T-cell (primary cell): ENCODE data around the gene BRAT1. TPM values are rescaled to one million over a fixed set of nuclear protein-coding genes. Genes with fewer than 3 reads are reported as not detected.

ENCODE experiments used
- ATAC-seq, 4 experiments: fragments of 200-7000 bp in 3 of 4; fragments of 150-1000 bp in 1 of 4; cut with Tn5 transposase; replicated peaks in 1 of 4; 1 replicate in 3 of 4; 2 replicates in 1 of 4; pipeline ENCODE4 v1.10.0; 2021; ENCODE audit warnings: moderate library complexity in 3 of 4, mild to moderate bottlenecking in 2 of 4, moderate number of reproducible peaks in 1 of 4
- CTCF ChIA-PET, 2 donors: fragments of 300-600 bp; sonication (Branson Sonifier 250); formaldehyde crosslinking; loops; one replicate each; lab custom pipeline; 2022; ENCODE audit warnings: antibody characterized with exemption in 2 of 2; lab: Charles Lee
- POLR2A ChIA-PET, 2 donors: fragments of 300-600 bp; sonication (Branson Sonifier 250); formaldehyde crosslinking; loops; one replicate each; lab custom pipeline; 2022; ENCODE audit warnings: antibody characterized with exemption in 2 of 2; lab: Charles Lee
- DNase-seq, 35 experiments: peaks; one replicate each; pipeline versions ENCODE4 v3.0.0 to v3.0.0-alpha.2; 2013 to 2023
- H3K27ac ChIP-seq: one replicate; pipeline ENCODE4 v1.5.1; 2013; ENCODE audit warnings: low read length
- H3K27me3 ChIP-seq, 2 experiments: replicated peaks in 1 of 2; 1 replicate in 1 of 2; 2 replicates in 1 of 2; pipeline versions ENCODE4 v1.6.1 to v1.7.0; 2013; ENCODE audit warnings: low read length in 1 of 2, mixed read lengths in 1 of 2; ENCODE audit not compliant: control insufficient read depth in 2 of 2, insufficient read depth in 2 of 2; ENCODE audit errors: extremely low read depth in 1 of 2
- H3K36me3 ChIP-seq, 2 donors: 1 replicate in 1 of 2; 2 replicates in 1 of 2; pipeline versions ENCODE4 v1.6.1 to v1.7.0; 2013; ENCODE audit warnings: low read length in 1 of 2; ENCODE audit not compliant: control insufficient read depth in 2 of 2, insufficient read depth in 1 of 2; ENCODE audit errors: extremely low read depth in 1 of 2
- H3K4me1 ChIP-seq, 2 experiments: 1 replicate in 1 of 2; 2 replicates in 1 of 2; pipeline versions ENCODE4 v1.6.1 to v1.7.0; 2013; ENCODE audit warnings: low read length in 2 of 2, mixed read lengths in 1 of 2; ENCODE audit not compliant: insufficient read depth in 2 of 2, control insufficient read depth in 1 of 2; ENCODE audit errors: extremely low read depth in 1 of 2
- H3K4me3 ChIP-seq, 2 donors: 1 replicate in 1 of 2; 2 replicates in 1 of 2; pipeline versions ENCODE4 v1.5.1 to v1.7.0; 2013; ENCODE audit warnings: mild to moderate bottlenecking in 2 of 2, low read length in 1 of 2, moderate library complexity in 1 of 2; ENCODE audit not compliant: control insufficient read depth in 1 of 2; ENCODE audit errors: extremely low read depth in 1 of 2
- H3K9me3 ChIP-seq: 2 replicates; pipeline ENCODE4 v1.7.0; 2013
- H3K27ac Mint-ChIP-seq, 2 donors: one replicate each; pipeline ENCODE4 v1.8.0; 2020 to 2021; ENCODE audit warnings: mild to moderate bottlenecking in 2 of 2, mixed read lengths in 2 of 2
- H3K27me3 Mint-ChIP-seq, 2 donors: one replicate each; pipeline ENCODE4 v1.8.0; 2021 to 2022; ENCODE audit warnings: mixed read lengths in 2 of 2
- H3K36me3 Mint-ChIP-seq: one replicate; pipeline ENCODE4 v1.8.0; 2021; ENCODE audit warnings: mixed read lengths
- H3K4me1 Mint-ChIP-seq, 3 donors: one replicate each; pipeline ENCODE4 v1.8.0; 2020 to 2022; ENCODE audit warnings: mixed read lengths in 3 of 3, mild to moderate bottlenecking in 1 of 3
- H3K4me3 Mint-ChIP-seq, 3 donors: one replicate each; pipeline ENCODE4 v1.8.0; 2020 to 2022; ENCODE audit warnings: mild to moderate bottlenecking in 3 of 3, mixed read lengths in 3 of 3, moderate library complexity in 3 of 3
- H3K9me3 Mint-ChIP-seq, 3 donors: one replicate each; pipeline ENCODE4 v1.8.0; 2020 to 2022; ENCODE audit warnings: mixed read lengths in 3 of 3
- WGBS: methylation state at CpG from one replicate; pipeline ENCODE4 v1.1.5; 2013; ENCODE audit warnings: missing lambda C conversion rate; ENCODE audit not compliant: insufficient coverage; 5-methylcytosine and 5-hydroxymethylcytosine counted together
- total RNA-seq, 35 experiments: library from RNA in 6 of 35; stranded (reverse) in 6 of 35; fragments of 120-200 nt in 1 of 35; gene quantifications; one replicate each; pipeline versions ENCODE4 v1.2.1 to v1.2.4 and lab custom pipeline; 2013 to 2026

The BRAT1 gene
- total RNA-seq, 5 donors from 2014 or later (not counting 1 experiment from before 2014, with no cell fraction given), result 23.6 to 46.2 (median 43.1) TPM

DNA sequence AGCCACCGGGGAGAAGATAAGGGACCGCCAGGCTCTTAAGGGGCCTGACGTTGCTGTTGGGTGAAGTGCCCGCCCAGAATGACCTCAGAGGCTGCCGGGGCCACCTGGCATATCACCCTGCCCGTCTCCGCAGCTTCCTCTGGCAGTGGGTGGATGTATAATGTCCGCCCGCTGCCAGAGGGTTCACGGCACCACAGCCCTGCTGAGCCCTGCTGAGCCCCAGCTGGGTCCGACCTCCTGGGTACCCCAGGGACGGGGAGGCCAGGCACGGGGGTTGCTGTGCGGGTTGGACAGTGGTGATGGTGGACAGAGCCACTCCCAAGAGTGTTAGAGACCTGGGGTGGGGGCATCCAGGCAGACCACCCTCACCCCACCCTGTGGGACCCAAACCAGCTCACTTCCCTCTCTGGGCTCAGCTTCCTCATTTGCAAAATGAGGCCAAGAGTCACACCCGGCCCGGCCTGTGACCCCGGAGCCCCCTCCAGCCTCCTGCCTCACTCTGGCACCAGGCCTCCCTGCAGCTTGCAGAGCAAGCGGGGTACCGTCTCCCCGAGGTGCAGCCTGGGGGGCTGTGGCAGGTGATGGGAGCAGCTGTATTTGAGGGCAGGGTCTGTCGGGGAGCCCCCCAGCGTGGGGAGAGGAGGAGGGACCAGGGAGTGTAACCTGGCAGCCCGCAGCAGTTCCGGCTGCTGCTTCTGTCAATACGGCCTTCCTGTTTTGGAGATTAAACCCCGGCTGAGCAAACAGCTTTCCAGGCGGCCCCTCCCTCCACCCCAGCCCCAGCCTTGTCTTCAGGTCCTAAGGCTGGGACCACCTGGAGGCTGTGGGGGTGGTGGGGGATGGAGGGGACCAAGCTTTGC, 44.2 kb downstream of the BRAT1 start:
- Mint-ChIP-seq H3K36me3 (no peaks in the 10 kb centered on the region), H3K4me1 (peaks cover 53 to 69% (median 62%) of the 10 kb centered on the region in 3 donors), H3K9me3 (no peaks in the 10 kb centered on the region), H3K27ac (peak overlapping the region in 1 of 2 donors; percentile 97), H3K27me3 (no peaks in the 10 kb centered on the region), H3K4me3 (peak overlapping the region; percentile 72 to 83 (median 77))
- Histone ChIP-seq H3K4me1 (peaks cover 40 to 69% of the 10 kb centered on the region in 2 experiments), H3K9me3 (no peaks in the 10 kb centered on the region), H3K27me3 (no peaks in the 10 kb centered on the region), H3K4me3 (peak overlapping the region; percentile 42 to 49), H3K36me3 (no peaks in the 10 kb centered on the region), H3K27ac (peak overlapping the region; percentile 92)
- peak; percentile 28 to 62 (median 56) for ATAC-seq
- ChIA-PET POLR2A (interaction anchor here in 1 of 2 donors (0.5 kb wide), 1 partner anchor 55 kb away, joined by 4 read pairs; no protein-coding TSS in a partner anchor), CTCF (interaction anchor here in 1 of 2 donors (0.6 kb wide), 1 partner anchor 39 kb away, joined by 12 read pairs; no protein-coding TSS in a partner anchor)
- peak in 34 of 35 experiments; percentile 45 to 80 (median 66) for DNase-seq
- WGBS, result 4% methylated on average over 13 of the region's 27 CpGs

DNA sequence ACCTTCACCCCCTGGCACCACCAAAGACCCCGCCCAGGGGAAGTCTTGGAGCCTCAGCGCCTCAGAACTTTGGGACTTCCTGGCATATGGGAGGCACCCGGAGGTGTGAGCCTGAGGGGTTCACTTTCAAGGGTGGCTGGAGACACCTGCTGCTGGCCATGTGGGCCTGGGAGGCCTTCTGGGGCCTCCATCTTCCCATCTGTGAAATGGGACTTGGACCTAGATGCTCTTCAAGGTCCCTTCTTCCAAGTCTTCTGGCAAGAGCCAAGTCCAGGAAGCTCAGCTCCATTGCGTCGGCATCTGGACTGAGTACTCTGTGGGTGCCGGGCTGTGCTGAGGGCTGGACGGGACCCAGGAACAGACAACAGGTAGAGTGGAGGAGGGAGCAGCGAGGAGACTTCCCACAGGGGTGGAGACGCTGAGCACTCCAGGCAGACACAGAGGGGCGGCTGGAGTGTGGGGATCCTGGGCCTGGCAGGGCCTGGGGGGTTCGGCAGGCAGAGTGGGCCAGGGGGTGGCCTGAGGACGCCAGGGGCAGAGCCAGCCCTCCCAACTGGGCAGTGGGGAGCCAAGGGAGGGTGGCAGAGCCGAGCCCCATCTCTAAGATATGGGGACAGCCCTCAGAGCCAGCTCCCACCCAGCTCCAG, 45.1 kb downstream of the BRAT1 start:
- ATAC-seq (no peak), DNase-seq (no peak)
- peak overlapping the region in 1 of 2 donors; percentile 97 for H3K27ac Mint-ChIP-seq
- ChIA-PET POLR2A (no interaction called here), CTCF (no interaction called here)
- H3K27me3 Mint-ChIP-seq, result no peaks in the 10 kb centered on the region
- no peaks in the 10 kb centered on the region for H3K36me3 ChIP-seq
- no peaks in the 10 kb centered on the region for H3K36me3 Mint-ChIP-seq
- H3K27ac ChIP-seq, result peak overlapping the region; percentile 92
- peaks cover 40 to 69% of the 10 kb centered on the region in 2 experiments for H3K4me1 ChIP-seq
- H3K4me1 Mint-ChIP-seq, result peaks cover 53 to 69% (median 62%) of the 10 kb centered on the region in 3 donors
- H3K4me3 Mint-ChIP-seq, result peak overlapping the region; percentile 72 to 83 (median 77)
- H3K27me3 ChIP-seq, result no peaks in the 10 kb centered on the region
- peak overlapping the region; percentile 42 to 49 for H3K4me3 ChIP-seq
- no peaks in the 10 kb centered on the region for H3K9me3 Mint-ChIP-seq
- no peaks in the 10 kb centered on the region for H3K9me3 ChIP-seq
- 83% methylated on average over 9 of the region's 13 CpGs for WGBS

DNA sequence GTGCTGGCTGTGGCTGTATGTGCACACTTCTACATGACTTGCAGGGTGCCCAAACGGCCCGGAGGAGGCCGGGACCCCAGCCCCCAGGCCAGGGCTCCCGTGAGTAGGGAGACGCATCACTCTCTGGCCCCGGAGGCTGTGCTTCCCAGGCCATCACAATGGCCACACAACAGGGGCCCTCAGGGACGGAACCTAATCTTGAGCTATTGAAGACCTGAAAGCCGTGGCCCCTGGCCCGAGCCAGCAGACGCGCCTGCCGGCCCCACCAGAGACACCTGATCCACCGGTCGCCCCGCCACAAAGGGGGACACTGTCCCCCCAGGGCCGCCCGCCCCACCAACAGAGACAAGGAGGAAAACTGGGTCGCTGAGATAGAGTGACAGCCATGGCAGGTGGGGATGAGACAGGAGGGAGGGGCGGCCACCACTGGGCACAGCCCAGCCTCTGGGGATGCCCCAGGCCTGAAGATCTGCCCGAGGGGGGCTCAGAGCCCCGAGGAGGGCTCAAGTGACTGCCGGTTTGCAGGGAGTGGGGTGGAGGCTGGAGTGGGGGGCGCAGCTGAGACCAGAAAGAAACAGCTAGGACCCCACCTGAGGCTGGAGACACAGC, 45.9 kb downstream of the BRAT1 start:
- POLR2A ChIA-PET, result interaction anchor here in 1 of 2 donors (0.6 to 0.7 kb wide), 2 partner anchors 20 to 582 kb away, joined by 3 read pairs; no protein-coding TSS in a partner anchor
- no peaks in the 10 kb centered on the region for H3K36me3 ChIP-seq
- ATAC-seq (no peak), DNase-seq (no peak)
- Mint-ChIP-seq H3K27ac (peak overlapping the region in 1 of 2 donors; percentile 97), H3K4me3 (peak overlapping the region; percentile 69 to 83 (median 77)), H3K9me3 (no peaks in the 10 kb centered on the region), H3K4me1 (peaks cover 53 to 69% (median 62%) of the 10 kb centered on the region in 3 donors), H3K27me3 (no peaks in the 10 kb centered on the region), H3K36me3 (no peaks in the 10 kb centered on the region)
- no peaks in the 10 kb centered on the region for H3K9me3 ChIP-seq
- H3K27ac ChIP-seq, result peak overlapping the region; percentile 92
- CTCF ChIA-PET, result no interaction called here
- no peaks in the 10 kb centered on the region for H3K27me3 ChIP-seq
- peak overlapping the region; percentile 35 to 41 for H3K4me3 ChIP-seq
- H3K4me1 ChIP-seq, result peaks cover 40 to 69% of the 10 kb centered on the region in 2 experiments
- 66% methylated on average over 16 of the region's 23 CpGs for WGBS

DNA sequence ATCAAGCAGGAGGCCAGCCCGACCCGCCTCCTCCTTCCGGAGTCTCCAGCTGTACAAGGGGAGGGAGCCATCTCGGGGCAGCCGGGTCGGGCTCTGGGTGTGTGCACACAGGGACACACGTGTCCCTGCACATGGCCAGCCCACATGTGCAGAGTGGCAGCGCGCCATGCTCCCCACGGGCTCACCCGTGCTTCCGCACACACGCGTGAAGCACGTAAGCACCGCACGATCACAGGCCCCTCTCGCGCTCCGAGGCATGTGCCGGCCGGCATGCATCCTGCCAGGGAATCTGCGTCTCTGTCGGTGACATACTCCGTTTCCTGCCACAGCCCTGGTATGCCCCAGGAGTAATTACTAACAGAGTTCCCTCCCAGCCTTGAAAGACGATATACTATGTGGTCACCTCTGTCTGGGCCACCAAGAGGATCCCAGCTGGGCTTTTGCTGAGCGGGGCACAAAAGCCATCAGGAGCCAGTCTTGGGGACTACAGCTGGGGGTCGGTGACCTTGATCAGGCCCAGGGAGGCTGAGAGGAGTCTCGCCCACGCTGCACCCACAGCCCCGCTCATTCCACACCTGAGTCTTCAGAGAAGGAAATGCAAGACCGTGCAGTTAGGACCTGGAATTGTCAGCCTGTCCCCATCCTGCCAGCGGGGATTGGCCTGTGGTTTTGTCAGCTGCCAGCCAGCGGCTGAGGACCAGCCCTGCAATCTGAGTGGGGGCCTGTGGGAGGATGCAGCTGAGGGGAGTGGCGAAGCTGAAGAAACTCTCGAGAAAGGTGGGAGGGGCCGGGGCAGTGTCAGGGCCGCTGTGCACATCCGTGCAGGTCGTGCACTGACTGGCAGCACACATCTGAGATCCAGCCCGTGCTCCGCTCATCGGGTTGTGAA, 46.8 kb downstream of the BRAT1 start:
- H3K9me3 Mint-ChIP-seq, result no peaks in the 10 kb centered on the region
- H3K4me3 Mint-ChIP-seq, result peak overlapping the region; percentile 69 to 83 (median 77)
- H3K27me3 Mint-ChIP-seq, result no peaks in the 10 kb centered on the region
- Histone ChIP-seq H3K36me3 (no peaks in the 10 kb centered on the region), H3K4me1 (peaks cover 40 to 68% of the 10 kb centered on the region in 2 experiments), H3K27me3 (no peaks in the 10 kb centered on the region), H3K27ac (peak overlapping the region; percentile 92), H3K9me3 (no peaks in the 10 kb centered on the region), H3K4me3 (peak overlapping the region; percentile 35 to 41)
- H3K27ac Mint-ChIP-seq, result peak overlapping the region in 1 of 2 donors; percentile 97
- peaks cover 52 to 66% (median 58%) of the 10 kb centered on the region in 3 donors for H3K4me1 Mint-ChIP-seq
- CTCF ChIA-PET, result no interaction called here
- POLR2A ChIA-PET, result interaction anchor here in 1 of 2 donors (0.6 to 0.9 kb wide), 3 partner anchors 14 to 581 kb away, joined by 3 to 4 read pairs (median 3); no protein-coding TSS in a partner anchor
- H3K36me3 Mint-ChIP-seq, result no peaks in the 10 kb centered on the region
- DNase-seq (peak; percentile 73 to 93 (median 87)), ATAC-seq (peak; percentile 65 to 79 (median 68))
- WGBS, result 3% methylated on average over 39 of the region's 43 CpGs

DNA sequence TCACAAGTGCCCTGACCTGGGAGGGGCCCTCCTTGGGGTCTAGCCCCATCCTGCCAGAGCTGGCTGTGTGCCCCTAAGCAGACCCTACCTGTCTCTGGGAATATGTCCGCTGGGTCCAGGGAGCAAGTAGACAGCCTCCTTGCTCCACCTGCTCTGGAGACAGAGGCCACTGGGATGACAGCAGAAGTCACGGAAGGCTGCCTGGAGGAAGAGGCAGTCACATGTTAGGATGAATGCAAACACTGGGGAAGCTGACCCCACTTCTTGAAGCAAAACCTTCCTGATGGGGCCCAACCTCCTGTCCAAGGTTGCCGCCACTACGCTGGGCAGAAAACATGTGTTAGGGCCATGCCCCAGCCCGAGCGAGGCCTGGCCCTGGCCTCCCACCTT, 47.4 kb downstream of the BRAT1 start:
- ATAC-seq (no peak), DNase-seq (no peak)
- Histone ChIP-seq H3K36me3 (no peaks in the 10 kb centered on the region), H3K4me1 (peaks cover 37 to 68% of the 10 kb centered on the region in 2 experiments), H3K9me3 (no peaks in the 10 kb centered on the region), H3K4me3 (peak overlapping the region in 1 of 2 donors; percentile 35), H3K27ac (peak overlapping the region; percentile 92), H3K27me3 (no peaks in the 10 kb centered on the region)
- Mint-ChIP-seq H3K4me3 (peak overlapping the region; percentile 69 to 83 (median 77)), H3K4me1 (peaks cover 46 to 64% (median 54%) of the 10 kb centered on the region in 3 donors), H3K27me3 (no peaks in the 10 kb centered on the region), H3K27ac (peak overlapping the region; percentile 39 to 97), H3K36me3 (no peaks in the 10 kb centered on the region), H3K9me3 (no peaks in the 10 kb centered on the region)
- 85% methylated on average over 5 of the region's 6 CpGs for WGBS
- POLR2A ChIA-PET, result interaction anchor here in 1 of 2 donors (0.9 kb wide), 1 partner anchor 14 kb away, joined by 4 read pairs; no protein-coding TSS in a partner anchor
- CTCF ChIA-PET, result no interaction called here
